ENCODE measurements around the gene C1QC.
A peak's percentile ranks its signal among the peaks of the same experiment; 100 is the strongest.

Gene C1QC

GRCh38 chr1:22643381-22643780 is at the start of gene C1QC:
C1QC (plus strand) TSS chr1:22643633; CDS start chr1:22644024, 391 bp downstream.
- DNase-seq, result no peak

GRCh38 chr1:22594396-22594795 is 49.0 kb upstream of the C1QC start:
- no peak for DNase-seq

- no peak for DNase-seq
Observed at GRCh38 chr1:22595108-22595507, 48.3 kb upstream of the C1QC start.

GRCh38 chr1:22597301-22597965 is 46.0 kb upstream of the C1QC start:
- DNase-seq, result no peak

- DNase-seq, result no peak
Observed at GRCh38 chr1:22597996-22598395, 45.4 kb upstream of the C1QC start.

GRCh38 chr1:22598736-22599135 is 44.7 kb upstream of the C1QC start:
- no peak for DNase-seq

- DNase-seq, result no peak
Observed at GRCh38 chr1:22600071-22600816, 43.2 kb upstream of the C1QC start.

- DNase-seq, result no peak
Observed at GRCh38 chr1:22600817-22601605, 42.4 kb upstream of the C1QC start.

GRCh38 chr1:22601610-22602009 is 41.8 kb upstream of the C1QC start:
- DNase-seq, result no peak

- no peak for DNase-seq
Observed at GRCh38 chr1:22602060-22602740, 41.2 kb upstream of the C1QC start.

- DNase-seq, result no peak
Observed at GRCh38 chr1:22606161-22606560, 37.3 kb upstream of the C1QC start.

GRCh38 chr1:22607154-22607553 is 36.3 kb upstream of the C1QC start:
- peak; percentile 5 for DNase-seq

- no peak for DNase-seq
Observed at GRCh38 chr1:22608361-22608760, 35.1 kb upstream of the C1QC start.

- DNase-seq, result no peak
Observed at GRCh38 chr1:22609291-22609690, 34.1 kb upstream of the C1QC start.

GRCh38 chr1:22611530-22611947 is 31.9 kb upstream of the C1QC start:
- peak; percentile 79 for DNase-seq

- no peak for DNase-seq
Observed at GRCh38 chr1:22612671-22613571, 30.5 kb upstream of the C1QC start.

GRCh38 chr1:22613572-22613918 is 29.9 kb upstream of the C1QC start:
- no peak for DNase-seq

GRCh38 chr1:22613951-22614350 is 29.5 kb upstream of the C1QC start:
- no peak for DNase-seq

- no peak for DNase-seq
Observed at GRCh38 chr1:22615886-22616285, 27.5 kb upstream of the C1QC start.

- DNase-seq, result no peak
Observed at GRCh38 chr1:22616571-22616970, 26.9 kb upstream of the C1QC start.

GRCh38 chr1:22618056-22618455 is 25.4 kb upstream of the C1QC start:
- DNase-seq, result no peak

- DNase-seq, result peak; percentile 9
Observed at GRCh38 chr1:22619252-22619651, 24.2 kb upstream of the C1QC start.
